Thyroid gland (tissue), 4 donors: ENCODE results near the gene HK2.

Source experiments
- POLR2A ChIP-seq, 2 donors: fragments of 450-650 bp; IDR thresholded peaks; one replicate each; pipeline ENCODE4 v1.6.1; 2017; ENCODE audit warnings: antibody characterized with exemption in 2 of 2, mild to moderate bottlenecking in 2 of 2, moderate library complexity in 1 of 2
- TF ChIP-seq, protein P1 (sequence below), 6 experiments: fragments of 200-600 bp in 3 of 6; fragments of 450-650 bp in 3 of 6; sonication (generic) in 3 of 6; IDR thresholded peaks; one replicate each; pipeline ENCODE4 v1.5.1; 2016 to 2019; ENCODE audit warnings: antibody characterized with exemption in 6 of 6, mild to moderate bottlenecking in 2 of 6, inconsistent platforms in 1 of 6, moderate library complexity in 1 of 6

- TF ChIP-seq POLR2A (IDR thresholded peaks at IDR 0.05) = no peak
- TF ChIP-seq, protein P1, sequence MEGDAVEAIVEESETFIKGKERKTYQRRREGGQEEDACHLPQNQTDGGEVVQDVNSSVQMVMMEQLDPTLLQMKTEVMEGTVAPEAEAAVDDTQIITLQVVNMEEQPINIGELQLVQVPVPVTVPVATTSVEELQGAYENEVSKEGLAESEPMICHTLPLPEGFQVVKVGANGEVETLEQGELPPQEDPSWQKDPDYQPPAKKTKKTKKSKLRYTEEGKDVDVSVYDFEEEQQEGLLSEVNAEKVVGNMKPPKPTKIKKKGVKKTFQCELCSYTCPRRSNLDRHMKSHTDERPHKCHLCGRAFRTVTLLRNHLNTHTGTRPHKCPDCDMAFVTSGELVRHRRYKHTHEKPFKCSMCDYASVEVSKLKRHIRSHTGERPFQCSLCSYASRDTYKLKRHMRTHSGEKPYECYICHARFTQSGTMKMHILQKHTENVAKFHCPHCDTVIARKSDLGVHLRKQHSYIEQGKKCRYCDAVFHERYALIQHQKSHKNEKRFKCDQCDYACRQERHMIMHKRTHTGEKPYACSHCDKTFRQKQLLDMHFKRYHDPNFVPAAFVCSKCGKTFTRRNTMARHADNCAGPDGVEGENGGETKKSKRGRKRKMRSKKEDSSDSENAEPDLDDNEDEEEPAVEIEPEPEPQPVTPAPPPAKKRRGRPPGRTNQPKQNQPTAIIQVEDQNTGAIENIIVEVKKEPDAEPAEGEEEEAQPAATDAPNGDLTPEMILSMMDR (IDR thresholded peaks at IDR 0.05) = no peak
Measured at GRCh38 chr2:74895001-74895400, 61.1 kb downstream of the HK2 start.
